Measurements from ENCODE around the gene DAND5. TPM values are rescaled to one million over a fixed set of nuclear protein-coding genes. Genes with fewer than 3 reads are reported as not detected.

The DAND5 gene
- 0.06 to 0.09 TPM (median 0.07 TPM) in 3 of 5 replicates, not detected in the others for total RNA-seq (2022; extraction: Qiagen RNA extraction)

GRCh38 chr19:12969292-12969988 is at the start of gene DAND5:
Gene DAND5, plus strand, starts transcription at chr19:12969576. Its CDS starts 85 bp downstream, at chr19:12969661.

DNA sequence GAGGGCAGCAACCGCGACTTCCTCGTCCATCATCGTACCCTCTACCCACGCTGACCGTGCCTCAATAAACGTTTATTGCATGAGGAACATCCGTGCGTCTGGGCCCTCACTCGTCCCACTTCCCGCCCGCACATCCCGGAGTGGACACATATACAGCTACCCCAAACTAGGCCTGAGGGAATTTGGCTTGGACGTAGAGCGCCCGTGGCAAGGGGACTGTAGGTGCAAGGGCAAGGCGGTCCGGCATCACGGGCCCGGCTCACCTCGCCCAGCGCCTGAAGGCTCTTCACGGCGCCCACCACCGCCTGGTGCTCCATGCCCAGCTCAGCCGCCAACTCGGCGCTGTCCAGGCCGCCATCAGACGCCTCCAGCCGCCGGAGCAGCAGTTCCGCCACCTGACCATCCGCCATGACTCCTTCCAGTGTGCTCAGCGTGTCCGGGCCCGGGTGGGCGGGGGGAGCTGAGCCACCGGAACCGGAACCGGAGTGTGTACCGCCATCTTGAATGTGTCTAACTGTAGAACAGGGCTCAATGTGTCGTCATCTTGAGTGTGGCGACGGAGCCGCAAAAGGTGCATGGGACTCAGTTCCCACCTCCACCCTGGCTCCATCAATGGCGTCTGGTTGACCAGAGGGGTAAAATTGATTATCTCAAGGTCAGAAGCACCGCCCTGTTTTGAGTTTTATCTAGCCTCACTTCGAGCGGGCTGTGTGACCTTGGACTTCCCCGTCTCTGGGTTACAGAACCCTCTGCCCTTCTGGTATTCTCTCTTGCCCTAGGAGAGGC is 35.9 kb upstream of the DAND5 start, which contains the start of gene FARSA:
Gene FARSA, minus strand, starts transcription at position 425 of the 786 bp plus-strand sequence. Its CDS starts 15 bp downstream, at position 410.

DNA sequence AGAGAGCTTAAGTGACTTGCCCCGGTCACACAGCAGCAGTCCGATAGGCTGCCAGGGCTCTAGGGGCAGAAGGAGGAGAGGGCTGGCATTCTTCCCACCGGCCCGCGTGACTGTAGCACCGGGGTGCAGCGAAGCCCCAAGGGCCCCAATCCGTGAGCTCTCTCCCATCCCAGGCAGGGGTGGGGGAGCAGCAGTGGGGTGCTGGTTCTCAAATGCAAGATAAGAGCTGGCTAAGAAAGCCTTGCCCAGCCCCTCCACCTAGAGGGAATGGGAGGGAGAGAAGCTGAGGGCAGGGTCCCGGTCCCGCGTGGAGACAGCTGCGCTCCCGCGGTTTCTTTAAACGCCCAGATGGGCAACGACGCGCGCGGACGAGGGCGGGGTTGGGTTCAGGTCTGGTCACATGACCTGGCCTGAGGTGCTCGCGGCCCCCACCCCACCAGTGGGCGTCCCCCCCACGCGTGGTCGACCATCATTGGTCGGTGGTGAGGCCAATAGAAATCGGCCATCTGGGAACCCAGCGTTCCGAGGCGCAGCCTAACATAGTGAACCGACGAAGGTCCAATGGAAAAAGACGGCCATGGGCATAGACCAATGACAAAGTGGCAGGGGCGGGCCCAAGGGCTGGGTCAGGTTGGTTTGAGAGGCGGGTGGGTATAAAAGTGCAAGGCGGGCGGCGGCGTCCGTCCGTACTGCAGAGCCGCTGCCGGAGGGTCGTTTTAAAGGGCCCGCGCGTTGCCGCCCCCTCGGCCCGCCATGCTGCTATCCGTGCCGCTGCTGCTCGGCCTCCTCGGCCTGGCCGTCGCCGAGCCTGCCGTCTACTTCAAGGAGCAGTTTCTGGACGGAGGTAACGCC is 31.2 kb upstream of the DAND5 start, which contains the start of gene CALR:
Gene CALR, plus strand, starts transcription at position 683 of the 852 bp plus-strand sequence. Its CDS starts 71 bp downstream, at position 754.

GRCh38 chr19:12945479-12946091 is 23.8 kb upstream of the DAND5 start, which contains the start of gene RAD23A:
Gene RAD23A, plus strand, starts transcription at chr19:12945862. Its CDS starts 87 bp downstream, at chr19:12945949.

DNA sequence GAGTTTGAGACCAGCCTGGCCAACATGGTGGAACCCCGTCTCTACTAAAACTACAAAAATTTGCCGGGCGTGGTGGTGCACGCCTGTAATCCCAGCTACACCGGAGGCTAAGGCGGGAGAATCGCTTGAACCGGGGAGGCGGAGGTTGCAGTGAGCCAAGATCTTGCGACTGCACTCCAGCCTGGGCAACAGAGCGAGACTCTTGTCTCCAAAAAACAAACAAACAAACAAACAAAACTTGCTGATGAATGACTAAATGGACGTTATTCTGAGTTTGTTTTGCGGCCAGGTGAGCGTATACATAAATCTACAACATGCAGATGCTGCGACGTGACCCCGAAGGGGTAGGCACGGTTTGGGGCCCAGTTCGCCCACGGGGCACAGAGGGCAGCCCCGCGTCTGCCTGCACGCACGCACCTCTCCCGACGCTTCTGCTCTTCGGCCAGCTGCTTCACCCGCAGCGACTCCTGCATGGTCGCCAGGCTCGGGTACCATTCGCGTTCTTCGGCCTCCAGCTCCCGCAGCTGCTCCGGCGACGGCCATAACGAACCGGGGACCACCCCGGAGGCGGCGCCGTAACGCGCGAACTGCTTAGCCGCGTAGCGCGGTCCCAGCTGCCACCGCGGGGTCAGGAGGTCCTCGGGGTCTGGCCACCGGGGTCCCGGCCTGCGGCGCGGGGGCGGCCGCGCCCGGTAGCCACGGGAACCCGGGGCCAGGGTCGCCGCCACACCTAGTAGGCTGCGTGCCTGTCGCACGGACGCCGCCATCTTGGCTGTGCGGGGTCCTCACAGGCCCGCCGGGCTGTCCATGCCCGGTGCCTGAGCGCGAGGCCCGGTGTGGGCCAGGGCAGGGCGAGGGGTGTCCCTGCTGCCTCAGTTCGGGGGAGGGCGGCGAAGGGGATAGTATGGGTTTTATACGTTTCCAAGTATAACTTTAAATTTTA is 12.7 kb upstream of the DAND5 start, which contains the start of gene GADD45GIP1:
Gene GADD45GIP1, minus strand, starts transcription at position 778 of the 943 bp plus-strand sequence. Its CDS starts 11 bp downstream, at position 767.

DNA sequence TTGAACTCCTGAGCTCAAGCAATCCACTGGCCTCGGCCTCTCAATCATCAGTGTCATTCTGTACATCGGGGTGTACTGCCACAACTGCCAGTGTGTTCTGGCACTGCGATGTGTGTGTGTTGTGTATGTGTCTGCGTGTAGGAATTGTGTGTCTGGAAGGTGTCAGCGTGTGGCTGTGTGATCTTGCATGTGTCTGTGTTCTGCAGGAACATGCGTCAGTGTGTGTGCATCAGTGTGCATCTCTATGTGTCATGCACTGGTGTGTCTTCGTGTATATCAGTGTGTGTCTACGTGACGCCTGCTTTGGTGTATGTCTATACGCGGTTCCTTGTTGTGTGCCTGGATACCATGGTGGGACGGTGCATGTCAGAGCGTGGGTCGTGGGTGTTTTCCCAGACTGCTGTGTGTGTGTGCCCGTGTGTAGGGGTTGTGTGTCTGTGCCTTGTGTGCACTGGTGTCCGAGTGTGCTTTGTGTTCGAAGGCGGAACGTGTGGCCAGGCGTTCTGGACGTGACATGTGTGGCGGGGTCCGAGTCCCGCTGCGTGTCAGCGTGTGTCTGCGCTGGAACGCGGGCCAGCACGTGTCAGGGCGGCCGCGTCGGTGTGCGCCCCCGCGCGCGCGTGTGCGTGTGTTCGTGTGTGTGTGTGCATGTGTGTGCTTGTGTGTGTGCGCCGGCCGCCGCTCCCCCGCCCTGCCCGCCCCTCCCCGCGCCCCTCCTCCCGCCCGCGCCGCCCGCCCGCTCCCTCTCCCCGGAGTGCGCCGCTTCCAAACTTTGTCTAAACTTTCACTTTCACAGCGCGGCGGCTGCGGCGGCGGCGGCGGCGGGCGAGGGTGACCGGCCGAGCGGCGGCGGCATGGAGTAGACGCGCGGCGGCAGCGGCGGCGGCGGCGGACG is 25.6 kb downstream of the DAND5 start, which contains the start of gene NFIX:
Gene NFIX, plus strand, starts transcription at position 775 of the 895 bp plus-strand sequence. CDS start 363 bp downstream, outside the sequence.

Other genes with a start within 250 kb of the DAND5 start
- 26.6 to 34.8 TPM (median 30.9 TPM) in 5 replicates for gene TNPO2, start 245.6 kb upstream of the DAND5 start, total RNA-seq (2022; extraction: Qiagen RNA extraction)
- gene TRIR, start 234.9 kb upstream of the DAND5 start, total RNA-seq (2022; extraction: Qiagen RNA extraction): 170 to 218 TPM (median 210 TPM) in 5 replicates
- gene GET3, start 232.1 kb upstream of the DAND5 start, total RNA-seq (2022; extraction: Qiagen RNA extraction): 76.4 to 107 TPM (median 98.1 TPM) in 5 replicates
- 2.4 to 4.3 TPM (median 3.7 TPM) in 5 replicates for gene BEST2, start 217.8 kb upstream of the DAND5 start, total RNA-seq (2022; extraction: Qiagen RNA extraction)
- gene HOOK2, start 194.0 kb upstream of the DAND5 start, total RNA-seq (2022; extraction: Qiagen RNA extraction): 9.2 to 12.4 TPM (median 10.0 TPM) in 5 replicates
- gene JUNB, start 178.1 kb upstream of the DAND5 start, total RNA-seq (2022; extraction: Qiagen RNA extraction): 127 to 217 TPM (median 181 TPM) in 5 replicates
- 0.59 to 1.1 TPM (median 0.74 TPM) in 5 replicates for gene PRDX2, start 167.8 kb upstream of the DAND5 start, total RNA-seq (2022; extraction: Qiagen RNA extraction)
- 8.0 to 11.7 TPM (median 10.6 TPM) in 4 of 5 replicates, not detected in the other for gene THSD8, start 167.5 kb upstream of the DAND5 start, total RNA-seq (2022; extraction: Qiagen RNA extraction)
- gene RNASEH2A, start 163.0 kb upstream of the DAND5 start, total RNA-seq (2022; extraction: Qiagen RNA extraction): 33.8 to 49.7 TPM (median 47.7 TPM) in 5 replicates
- 0.20 to 0.32 TPM (median 0.22 TPM) in 4 of 5 replicates, not detected in the other for gene RTBDN, start 135.0 kb upstream of the DAND5 start, total RNA-seq (2022; extraction: Qiagen RNA extraction)
- gene MAST1, start 131.1 kb upstream of the DAND5 start, total RNA-seq (2022; extraction: Qiagen RNA extraction): 1.4 to 2.1 TPM (median 1.6 TPM) in 5 replicates
- gene DNASE2, start 88.1 kb upstream of the DAND5 start, total RNA-seq (2022; extraction: Qiagen RNA extraction): 25.3 to 31.3 TPM (median 30.2 TPM) in 5 replicates
- 0.05 TPM in 1 of 5 replicates, not detected in the others for gene KLF1, start 82.4 kb upstream of the DAND5 start, total RNA-seq (2022; extraction: Qiagen RNA extraction)
- gene GCDH, start 78.4 kb upstream of the DAND5 start, total RNA-seq (2022; extraction: Qiagen RNA extraction): 8.3 to 10.7 TPM (median 8.8 TPM) in 5 replicates
- gene SYCE2, start 50.3 kb upstream of the DAND5 start, total RNA-seq (2022; extraction: Qiagen RNA extraction): 0.24 to 0.59 TPM (median 0.45 TPM) in 5 replicates
- 65.5 to 76.9 TPM (median 69.5 TPM) in 5 replicates for gene FARSA, start 35.9 kb upstream of the DAND5 start, total RNA-seq (2022; extraction: Qiagen RNA extraction)
- gene CALR, start 31.0 kb upstream of the DAND5 start, total RNA-seq (2022; extraction: Qiagen RNA extraction): 477 to 541 TPM (median 511 TPM) in 5 replicates
- gene RAD23A, start 23.7 kb upstream of the DAND5 start, total RNA-seq (2022; extraction: Qiagen RNA extraction): 66.2 to 83.2 TPM (median 80.9 TPM) in 5 replicates
- 30.8 to 58.1 TPM (median 54.9 TPM) in 5 replicates for gene GADD45GIP1, start 12.4 kb upstream of the DAND5 start, total RNA-seq (2022; extraction: Qiagen RNA extraction)
- gene NFIX, start 25.9 kb downstream of the DAND5 start, total RNA-seq (2022; extraction: Qiagen RNA extraction): 3.2 to 4.0 TPM (median 3.5 TPM) in 5 replicates
- 0.72 to 1.0 TPM (median 0.85 TPM) in 5 replicates for gene LYL1, start 133.3 kb downstream of the DAND5 start, total RNA-seq (2022; extraction: Qiagen RNA extraction)
- 32.2 to 38.4 TPM (median 35.9 TPM) in 5 replicates for gene TRMT1, start 147.2 kb downstream of the DAND5 start, total RNA-seq (2022; extraction: Qiagen RNA extraction)
- gene NACC1, start 148.7 kb downstream of the DAND5 start, total RNA-seq (2022; extraction: Qiagen RNA extraction): 32.7 to 40.3 TPM (median 37.3 TPM) in 5 replicates
- gene STX10, start 180.8 kb downstream of the DAND5 start, total RNA-seq (2022; extraction: Qiagen RNA extraction): 45.0 to 56.0 TPM (median 53.3 TPM) in 5 replicates
- gene IER2, start 180.8 kb downstream of the DAND5 start, total RNA-seq (2022; extraction: Qiagen RNA extraction): 29.4 to 45.0 TPM (median 38.4 TPM) in 5 replicates